GM23248 (cell line): ENCODE data around the gene FXYD6.

ENCODE experiments used
- EZH2 ChIP-seq: fragments of 200-600 bp; sonication (generic); IDR thresholded peaks from 2 replicates; pipeline ENCODE4 v1.6.1; 2018; ENCODE audit warnings: antibody characterized with exemption, mild to moderate bottlenecking; ENCODE audit not compliant: insufficient read depth, poor library complexity, severe bottlenecking
- EZH2phosphoT487 ChIP-seq: fragments of 200-600 bp; sonication (generic); IDR thresholded peaks from 2 replicates; pipeline ENCODE4 v1.6.1; 2018; ENCODE audit warnings: antibody characterized with exemption, moderate library complexity, mild to moderate bottlenecking, low read depth; ENCODE audit not compliant: insufficient read depth

GRCh38 chr11:117814766-117815261, 61.6 kb downstream of the FXYD6 start:
- TF ChIP-seq EZH2 (no peak), EZH2phosphoT487 (no peak)
